Endodermal cell (in vitro differentiated cells): ENCODE results near the gene PPAT. TPM values are rescaled to one million over a fixed set of nuclear protein-coding genes. Genes with fewer than 3 reads are reported as not detected.
"Not testable (repeated sequence)": the region's sequence is repeated elsewhere in the genome, so short reads cannot be mapped to it uniquely, and the experiment has no call there.

Source experiments
- DNase-seq: peaks from one replicate; pipeline ENCODE4 v3.0.0-alpha.2; 2017
- H3K27ac ChIP-seq: 2 replicates; pipeline ENCODE4 v1.5.1; 2013; ENCODE audit warnings: mild to moderate bottlenecking, low read depth, low read length, moderate library complexity
- H3K27me3 ChIP-seq: 2 replicates; pipeline ENCODE4 v1.6.1; 2013; ENCODE audit warnings: mild to moderate bottlenecking, low read length, moderate library complexity; ENCODE audit not compliant: insufficient read depth, control insufficient read depth, poor library complexity, severe bottlenecking
- H3K36me3 ChIP-seq: 2 replicates; pipeline ENCODE4 v1.7.0; 2013; ENCODE audit warnings: mild to moderate bottlenecking, low read length, moderate library complexity; ENCODE audit not compliant: control insufficient read depth, insufficient read depth
- H3K4me1 ChIP-seq: one replicate; pipeline ENCODE4 v1.7.0; 2013; ENCODE audit warnings: low read length; ENCODE audit not compliant: control insufficient read depth, insufficient read depth
- H3K4me3 ChIP-seq: 2 replicates; pipeline ENCODE4 v1.5.1; 2013; ENCODE audit warnings: mild to moderate bottlenecking, low read length, moderate library complexity
- H3K9ac ChIP-seq: 2 replicates; pipeline ENCODE4 v1.6.1; 2013; ENCODE audit warnings: mild to moderate bottlenecking, low read length, moderate library complexity; ENCODE audit not compliant: poor library complexity, severe bottlenecking; ENCODE audit errors: extremely low read depth
- H3K9me3 ChIP-seq: 2 replicates; pipeline ENCODE4 v1.6.1; 2013; ENCODE audit warnings: mild to moderate bottlenecking, low read length, moderate library complexity; ENCODE audit not compliant: control insufficient read depth
- H3K27ac Mint-ChIP-seq: 2 replicates; pipeline ENCODE4 v1.8.0; 2020; ENCODE audit warnings: mixed read lengths
- H3K27me3 Mint-ChIP-seq: 2 replicates; pipeline ENCODE4 v1.8.0; 2021; ENCODE audit warnings: mild to moderate bottlenecking, mixed read lengths; ENCODE audit not compliant: insufficient read depth
- H3K36me3 Mint-ChIP-seq: 2 replicates; pipeline ENCODE4 v1.8.0; 2020; ENCODE audit warnings: low read depth, mixed read lengths
- H3K4me1 Mint-ChIP-seq: 2 replicates; pipeline ENCODE4 v1.8.0; 2020; ENCODE audit warnings: mixed read lengths
- H3K4me3 Mint-ChIP-seq: 2 replicates; pipeline ENCODE4 v1.8.0; 2020; ENCODE audit warnings: mild to moderate bottlenecking, moderate library complexity, mixed read lengths
- H3K9me3 Mint-ChIP-seq: 2 replicates; pipeline ENCODE4 v1.8.0; 2020; ENCODE audit warnings: mild to moderate bottlenecking, mixed read lengths
- WGBS, 2 experiments: methylation state at CpG; one replicate each; pipeline versions ENCODE4 v1.1.5 to v1.1.7; 2013; ENCODE audit warnings: missing lambda C conversion rate in 2 of 2, mixed read lengths in 1 of 2; ENCODE audit not compliant: insufficient coverage in 1 of 2, insufficient read length in 1 of 2; 5-methylcytosine and 5-hydroxymethylcytosine counted together
- total RNA-seq, 2 donors: library from RNA; stranded (reverse); fragmentation: NEBNext Ultra II Directional in 1 of 2; extraction: Animal tissue kit (Norgen Biotek cat#: 25700) in 1 of 2; gene quantifications; 2 replicates in 1 of 2; 3 replicates in 1 of 2; pipeline ENCODE4 v1.2.1, GENCODE V29; 2021
- TF ChIP-seq, protein P1 (sequence below): fragments of 200-600 bp; sonication (generic); conservative IDR thresholded peaks from 2 replicates; pipeline ENCODE4 v1.5.0; 2021; ENCODE audit warnings: antibody characterized with exemption, mild to moderate bottlenecking

The PPAT gene
- total RNA-seq, 2 donors from 2014 or later = 51.3 to 63.0 TPM

- Histone ChIP-seq H3K9me3 (no peaks in the 10 kb centered on the region), H3K9ac (peak within 1 kb of the TSS; percentile 96), H3K4me1 (peaks cover 5% of the 10 kb centered on the region), H3K27me3 (no peaks in the 10 kb centered on the region), H3K4me3 (peak within 1 kb of the TSS; percentile 95), H3K36me3 (peaks cover 39% of the 10 kb centered on the region), H3K27ac (peak within 1 kb of the TSS; percentile 54)
- Mint-ChIP-seq H3K9me3 (no peaks in the 10 kb centered on the region), H3K27ac (peak within 1 kb of the TSS; percentile 99), H3K27me3 (no peaks in the 10 kb centered on the region), H3K36me3 (peaks cover 35% of the 10 kb centered on the region), H3K4me1 (peaks cover 24% of the 10 kb centered on the region), H3K4me3 (peak within 1 kb of the TSS; percentile 98)
- DNase-seq = peak; percentile 95
- 0% methylated on average over 17 to 62 of the region's 62 CpGs for WGBS, 2 experiments
- TF ChIP-seq, protein P1, sequence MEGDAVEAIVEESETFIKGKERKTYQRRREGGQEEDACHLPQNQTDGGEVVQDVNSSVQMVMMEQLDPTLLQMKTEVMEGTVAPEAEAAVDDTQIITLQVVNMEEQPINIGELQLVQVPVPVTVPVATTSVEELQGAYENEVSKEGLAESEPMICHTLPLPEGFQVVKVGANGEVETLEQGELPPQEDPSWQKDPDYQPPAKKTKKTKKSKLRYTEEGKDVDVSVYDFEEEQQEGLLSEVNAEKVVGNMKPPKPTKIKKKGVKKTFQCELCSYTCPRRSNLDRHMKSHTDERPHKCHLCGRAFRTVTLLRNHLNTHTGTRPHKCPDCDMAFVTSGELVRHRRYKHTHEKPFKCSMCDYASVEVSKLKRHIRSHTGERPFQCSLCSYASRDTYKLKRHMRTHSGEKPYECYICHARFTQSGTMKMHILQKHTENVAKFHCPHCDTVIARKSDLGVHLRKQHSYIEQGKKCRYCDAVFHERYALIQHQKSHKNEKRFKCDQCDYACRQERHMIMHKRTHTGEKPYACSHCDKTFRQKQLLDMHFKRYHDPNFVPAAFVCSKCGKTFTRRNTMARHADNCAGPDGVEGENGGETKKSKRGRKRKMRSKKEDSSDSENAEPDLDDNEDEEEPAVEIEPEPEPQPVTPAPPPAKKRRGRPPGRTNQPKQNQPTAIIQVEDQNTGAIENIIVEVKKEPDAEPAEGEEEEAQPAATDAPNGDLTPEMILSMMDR = no peak
These were observed 32.1 kb upstream of the PPAT start, which contains the start of gene SRP72 for GRCh38 chr4:56467284-56468096. Gene SRP72 (plus strand): TSS chr4:56467617. CDS start chr4:56467636, 19 bp downstream.

GRCh38 chr4:56466910-56467283 is 31.5 kb upstream of the PPAT start:
- H3K27me3 Mint-ChIP-seq = no peaks in the 10 kb centered on the region
- peaks cover 36% of the 10 kb centered on the region for H3K36me3 Mint-ChIP-seq
- H3K27ac ChIP-seq = peak overlapping the region; percentile 54
- peak overlapping the region; percentile 95 for H3K4me3 ChIP-seq
- H3K27ac Mint-ChIP-seq = peak overlapping the region; percentile 99
- DNase-seq = no peak
- WGBS, 2 experiments = 0 to 2% methylated on average over 6 to 8 of the region's 8 CpGs
- H3K27me3 ChIP-seq = no peaks in the 10 kb centered on the region
- H3K4me3 Mint-ChIP-seq = peak overlapping the region; percentile 98
- H3K4me1 Mint-ChIP-seq = peaks cover 24% of the 10 kb centered on the region
- no peaks in the 10 kb centered on the region for H3K9me3 Mint-ChIP-seq
- no peaks in the 10 kb centered on the region for H3K9me3 ChIP-seq
- peaks cover 39% of the 10 kb centered on the region for H3K36me3 ChIP-seq
- TF ChIP-seq, protein P1 = no peak
- H3K4me1 ChIP-seq = peaks cover 5% of the 10 kb centered on the region
- peak overlapping the region; percentile 96 for H3K9ac ChIP-seq

DNA sequence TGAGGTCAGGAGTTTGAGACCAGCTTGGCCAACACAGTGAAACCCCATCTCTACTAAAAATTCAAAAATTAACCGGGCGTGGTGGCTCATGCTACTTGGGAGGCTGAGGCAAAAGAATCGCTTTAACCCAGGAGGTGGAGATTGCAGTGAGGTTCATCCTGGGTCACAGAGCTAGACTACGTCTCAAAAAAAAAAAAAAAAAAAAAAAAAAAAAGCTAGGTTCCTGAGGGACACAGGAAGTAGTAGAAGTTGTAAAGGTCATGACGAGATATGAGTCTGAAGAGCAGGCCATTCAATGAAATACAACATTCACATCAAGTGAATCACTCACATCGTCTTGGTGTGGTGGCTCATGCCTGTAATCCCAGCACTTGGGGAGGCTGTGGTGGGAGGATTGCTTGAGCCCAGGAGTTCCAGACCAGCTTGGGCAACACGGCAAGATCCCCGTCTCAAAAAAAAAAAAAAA is 30.9 kb upstream of the PPAT start:
- 0 to 36% methylated on average over 2 to 7 of the region's 8 CpGs for WGBS, 2 experiments
- not testable (repeated sequence) for H3K27me3 Mint-ChIP-seq, H3K27ac ChIP-seq, H3K4me1 ChIP-seq, DNase-seq, H3K9me3 ChIP-seq, H3K9me3 Mint-ChIP-seq, H3K27me3 ChIP-seq
- H3K9ac ChIP-seq = peak overlapping the region; percentile 96
- Mint-ChIP-seq H3K4me1 (peaks cover 24% of the 10 kb centered on the region), H3K4me3 (peak overlapping the region; percentile 98), H3K36me3 (peaks cover 34% of the 10 kb centered on the region), H3K27ac (peak overlapping the region; percentile 99)
- peak overlapping the region; percentile 95 for H3K4me3 ChIP-seq
- H3K36me3 ChIP-seq = peaks cover 39% of the 10 kb centered on the region
